HG03378 (cell line): ENCODE results near the gene GRIN3A.

Source experiments
- ATAC-seq: cut with Tn5 transposase; IDR thresholded peaks from one replicate; pipeline ENCODE4 v1.9.1; 2021; ENCODE audit warnings: mild to moderate bottlenecking, moderate library complexity; ENCODE audit not compliant: unreplicated experiment

Gene GRIN3A

DNA sequence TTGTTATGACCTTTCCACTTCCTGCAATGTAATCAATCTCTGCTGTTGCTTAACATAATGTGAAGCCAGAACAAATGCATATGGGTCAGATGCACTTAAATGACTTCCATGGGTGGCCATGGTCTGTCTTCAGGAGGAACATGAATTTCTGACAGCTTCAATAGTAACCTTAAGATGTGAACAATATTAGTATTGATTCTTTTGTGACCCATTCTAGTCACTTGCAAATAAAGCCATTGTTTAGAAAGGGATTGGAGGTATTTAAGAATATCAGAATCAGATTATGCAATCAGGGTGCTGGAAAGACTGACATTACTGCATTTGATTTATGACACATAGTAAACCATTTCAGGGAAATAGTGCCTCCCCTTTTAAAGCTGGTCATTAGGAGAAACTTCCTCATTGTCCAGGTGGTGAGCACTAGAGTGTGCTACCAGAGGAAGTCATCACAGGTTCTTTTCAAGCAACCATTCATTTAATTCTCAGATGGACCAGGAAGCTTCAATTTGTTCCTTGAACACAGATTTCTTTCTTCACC, 32.1 kb downstream of the GRIN3A start:
- no peak for ATAC-seq

DNA sequence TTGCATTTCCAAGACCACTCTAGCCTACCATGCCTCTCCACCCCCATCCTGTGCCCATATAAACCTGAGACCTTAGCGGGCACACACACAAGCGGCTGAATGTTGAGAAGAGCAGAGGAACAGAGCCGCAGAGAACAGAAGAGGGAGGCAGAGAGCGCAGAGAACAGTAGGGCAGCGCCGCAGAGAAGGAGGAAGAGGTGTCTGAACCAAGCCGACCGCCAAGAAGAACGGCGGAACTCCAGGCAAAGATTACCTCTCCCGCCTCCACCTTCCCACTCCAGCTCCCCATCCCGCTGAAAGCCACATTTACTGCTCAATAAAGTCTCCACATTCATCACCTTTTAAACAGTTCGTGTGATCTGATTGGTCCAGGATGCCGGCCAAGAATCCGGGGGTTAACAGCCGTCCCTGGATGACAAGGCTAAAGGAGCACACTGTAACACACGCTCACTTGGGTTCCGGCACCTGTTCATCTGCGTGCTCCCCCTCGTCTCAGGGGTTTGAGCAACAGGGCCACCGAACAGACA, 33.2 kb downstream of the GRIN3A start:
- peak; percentile 79 for ATAC-seq

DNA sequence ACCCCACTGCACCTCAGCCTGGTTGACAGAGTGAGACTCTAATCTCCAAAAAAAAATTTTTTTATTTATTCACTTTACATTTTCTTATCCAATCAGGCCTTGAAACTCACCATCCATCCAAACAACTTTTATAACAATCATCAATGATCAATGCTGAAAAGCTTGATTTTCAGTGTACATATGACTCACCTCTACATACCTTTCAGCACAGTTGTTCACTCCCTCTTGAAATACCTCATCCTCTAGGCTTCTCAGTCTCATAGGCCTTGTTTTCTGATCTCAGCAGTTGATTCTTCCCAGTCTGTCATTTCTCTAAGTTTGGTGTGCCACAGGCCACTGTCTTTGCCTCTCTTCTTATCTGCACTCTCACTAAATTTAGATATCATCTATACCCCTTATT, 36.2 kb downstream of the GRIN3A start:
- no peak for ATAC-seq

DNA sequence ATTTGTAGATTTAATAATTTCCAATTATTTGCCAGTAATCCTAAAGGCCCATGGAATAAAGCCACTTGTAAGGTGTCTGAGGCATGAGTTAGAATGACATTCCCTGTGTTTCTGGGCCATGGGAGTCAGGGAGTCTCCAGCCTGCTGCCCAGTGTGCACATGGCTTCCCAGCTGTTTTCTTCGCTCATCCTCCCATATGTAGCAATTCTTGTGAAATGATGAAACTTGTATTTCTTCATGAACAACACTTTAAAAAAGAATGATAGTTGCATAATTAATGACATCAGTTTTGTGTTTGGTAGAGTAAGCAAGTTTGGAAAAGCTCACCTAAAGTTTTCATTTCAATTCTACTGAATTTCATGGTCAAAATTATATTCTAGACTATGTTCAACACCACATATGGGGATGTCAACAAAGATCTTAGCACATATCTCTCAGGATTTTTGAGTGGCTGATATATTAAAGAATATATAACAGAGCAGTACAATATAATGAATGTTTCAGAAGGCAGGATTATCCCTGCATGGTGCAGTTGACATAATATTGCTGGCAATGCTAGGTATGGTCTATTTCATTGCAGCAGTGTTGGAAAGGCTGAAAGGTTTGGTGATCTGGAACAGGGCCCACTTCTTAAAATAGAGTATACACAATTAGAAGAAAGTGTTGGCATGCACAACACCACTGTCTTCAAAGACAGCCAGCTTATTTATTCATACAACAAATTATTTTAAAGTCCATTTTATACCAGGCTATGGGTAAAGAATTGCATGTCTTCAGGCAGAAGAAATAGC, 44.7 kb downstream of the GRIN3A start:
- no peak for ATAC-seq

DNA sequence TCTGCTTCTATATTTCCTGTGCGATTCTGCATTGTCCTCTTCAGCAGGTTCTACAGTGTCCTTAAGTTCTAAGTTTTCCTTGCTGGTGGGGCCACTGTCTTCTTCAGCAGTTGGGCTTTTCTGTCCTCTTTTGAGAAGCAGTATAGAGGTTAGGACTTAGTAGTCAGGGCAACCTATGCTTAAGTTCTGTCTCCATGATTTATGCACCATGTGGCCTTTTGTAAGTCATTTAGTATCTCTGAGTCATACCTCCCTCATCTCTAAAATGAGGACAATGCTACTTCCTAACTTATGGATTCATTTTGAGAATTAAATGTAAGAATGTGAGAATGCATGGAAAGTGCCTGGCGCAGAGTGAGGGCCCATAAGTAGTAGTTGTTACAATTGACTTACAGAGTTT, 46.8 kb downstream of the GRIN3A start:
- no peak for ATAC-seq

DNA sequence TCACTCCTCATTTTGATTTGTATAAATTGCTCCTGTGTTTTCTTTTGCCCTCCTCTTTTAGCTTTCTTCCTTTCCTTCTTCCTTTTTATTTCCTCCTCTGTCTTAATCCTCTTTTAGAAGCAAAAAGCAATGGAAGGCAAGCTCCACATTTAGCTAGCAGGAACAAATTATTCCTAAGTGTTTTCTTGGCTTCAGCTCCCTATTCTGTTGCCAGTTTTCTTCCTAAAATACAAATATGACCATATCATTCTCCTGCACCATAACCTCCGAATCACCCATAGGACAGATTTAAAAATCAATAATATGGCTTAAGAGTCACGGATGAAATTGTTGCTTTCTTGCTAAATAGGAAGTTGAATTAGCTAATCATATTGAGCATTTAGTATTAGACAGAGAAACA, 49.4 kb downstream of the GRIN3A start:
- no peak for ATAC-seq

DNA sequence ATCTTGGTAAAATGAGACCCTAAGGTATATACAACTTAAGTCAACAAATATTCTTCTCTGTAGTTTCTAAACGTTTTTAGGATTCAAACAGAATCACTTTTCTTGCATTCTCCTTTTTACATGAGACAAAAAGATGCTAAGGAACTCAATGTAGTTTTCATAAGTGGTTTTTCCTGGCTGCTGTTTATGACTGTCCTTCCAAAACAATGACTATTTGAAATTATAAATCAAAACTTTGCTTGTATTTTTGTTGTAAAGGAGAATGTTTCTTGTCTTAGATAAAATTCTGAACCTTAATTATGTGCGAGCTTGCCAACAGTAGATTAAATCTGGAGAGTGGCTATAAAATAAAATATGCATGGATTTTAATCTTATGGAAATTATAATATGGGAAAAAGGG, 53.8 kb downstream of the GRIN3A start:
- ATAC-seq: no peak

DNA sequence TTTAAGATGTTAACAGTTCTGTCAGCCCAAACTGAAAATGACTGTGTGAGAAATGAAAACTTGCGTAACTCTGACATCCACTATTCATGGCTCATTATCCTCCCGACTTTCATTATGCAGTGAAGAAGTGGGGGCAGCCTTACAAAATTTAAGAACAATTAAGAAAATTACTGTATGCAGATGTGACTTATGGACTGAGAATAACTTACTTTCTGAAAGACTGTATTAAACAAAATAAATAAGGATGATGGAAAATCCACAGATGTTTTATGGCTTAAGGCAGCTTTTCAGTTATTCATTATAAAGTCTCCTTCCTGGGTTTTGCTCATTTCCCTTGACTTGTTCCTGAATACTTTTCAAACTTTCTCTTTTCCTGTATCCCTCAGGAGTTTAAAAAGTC, 55.2 kb downstream of the GRIN3A start:
- ATAC-seq: no peak

DNA sequence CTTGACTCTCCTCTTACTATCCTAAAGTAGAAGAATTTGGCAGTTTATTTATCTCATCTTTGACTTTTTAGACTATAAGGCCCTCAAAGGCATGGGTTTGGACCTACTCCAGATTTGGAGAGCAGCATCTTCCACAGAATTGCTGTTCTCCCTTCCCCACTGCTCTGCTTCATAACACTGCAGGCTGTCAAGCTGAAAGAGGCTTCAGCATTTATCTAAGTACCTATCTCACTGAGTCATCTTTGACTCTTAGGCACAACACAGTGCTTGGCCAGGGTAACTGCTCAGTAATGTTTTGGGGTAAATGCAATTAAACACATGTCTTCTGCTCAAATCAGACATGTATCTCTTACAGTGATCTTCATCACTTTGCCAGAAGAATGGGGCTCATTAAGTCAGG, 60.6 kb downstream of the GRIN3A start:
- no peak for ATAC-seq

DNA sequence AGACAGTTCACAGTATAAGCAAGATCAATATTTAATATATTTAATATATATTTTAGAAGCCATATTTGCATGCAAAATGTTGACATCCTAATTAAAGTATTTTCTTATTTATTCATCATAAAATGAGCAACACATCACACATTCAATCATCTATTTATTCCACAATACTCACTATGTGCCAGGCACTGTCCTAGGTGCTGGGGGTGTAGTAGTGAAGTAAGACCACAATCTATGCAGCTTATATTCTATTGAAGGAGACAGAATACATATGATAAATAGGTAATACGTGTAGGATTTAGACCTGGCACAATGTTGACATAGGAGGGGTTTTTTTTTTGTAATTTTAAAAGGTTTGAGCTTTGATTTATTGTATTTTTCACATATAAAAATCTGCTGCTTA, 63.1 kb downstream of the GRIN3A start:
- no peak for ATAC-seq

DNA sequence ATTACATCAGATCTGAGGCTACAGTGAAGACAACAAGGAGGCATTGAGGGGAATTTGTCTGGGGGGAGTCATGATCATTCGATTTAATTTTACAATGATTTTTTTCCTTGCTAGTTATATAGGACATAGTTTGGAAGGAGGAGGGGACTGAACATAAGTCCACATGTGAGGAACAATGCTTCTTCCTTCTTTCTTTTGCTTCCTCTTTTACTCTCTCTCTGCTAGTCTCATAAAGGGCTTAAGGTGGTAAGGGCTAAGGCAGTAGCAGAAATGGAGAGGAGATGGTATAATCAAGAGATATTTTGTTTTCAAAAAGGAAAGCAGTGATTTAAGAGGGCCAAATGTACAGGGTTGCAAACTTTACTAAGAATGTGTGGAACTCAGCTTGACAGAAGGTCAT, 64.3 kb downstream of the GRIN3A start:
- ATAC-seq: no peak

DNA sequence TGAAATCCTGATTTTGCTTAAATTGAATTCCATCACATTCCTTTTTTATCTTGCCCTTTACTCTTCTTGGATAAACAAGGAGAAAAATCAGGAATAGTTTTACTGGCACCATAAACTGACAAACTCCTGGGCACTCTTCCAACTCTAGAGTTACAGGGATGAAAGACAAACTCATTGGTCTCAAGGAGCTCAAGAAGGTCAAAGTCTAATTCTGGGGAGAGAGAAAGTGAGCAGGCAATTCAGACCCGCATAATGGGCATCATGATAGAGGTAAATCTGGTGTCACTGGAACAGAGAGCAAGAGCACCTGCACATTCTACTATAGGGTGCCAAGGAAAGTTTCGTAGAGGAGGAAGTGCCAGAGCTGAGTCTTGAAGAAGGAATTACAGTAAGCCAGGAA, 64.8 kb downstream of the GRIN3A start:
- ATAC-seq: no peak

DNA sequence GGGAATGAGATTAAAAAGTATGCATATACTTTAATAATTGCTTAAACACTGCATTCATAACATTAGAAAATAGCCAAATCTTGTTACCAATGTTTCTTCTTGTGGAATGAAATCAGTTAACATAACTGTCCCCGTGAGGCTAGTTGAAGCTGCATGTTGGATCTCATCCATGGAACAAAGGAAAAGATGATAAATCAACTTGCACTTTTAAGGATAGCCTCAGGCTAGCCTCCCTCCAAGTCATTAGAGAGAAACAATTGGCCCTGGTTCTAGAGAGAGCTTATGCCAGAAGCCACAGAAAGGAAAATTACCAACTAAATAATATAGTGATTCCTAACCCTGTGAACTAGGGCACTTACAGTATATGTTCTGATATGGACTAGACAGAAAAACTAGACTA, 66.9 kb downstream of the GRIN3A start:
- ATAC-seq: no peak

DNA sequence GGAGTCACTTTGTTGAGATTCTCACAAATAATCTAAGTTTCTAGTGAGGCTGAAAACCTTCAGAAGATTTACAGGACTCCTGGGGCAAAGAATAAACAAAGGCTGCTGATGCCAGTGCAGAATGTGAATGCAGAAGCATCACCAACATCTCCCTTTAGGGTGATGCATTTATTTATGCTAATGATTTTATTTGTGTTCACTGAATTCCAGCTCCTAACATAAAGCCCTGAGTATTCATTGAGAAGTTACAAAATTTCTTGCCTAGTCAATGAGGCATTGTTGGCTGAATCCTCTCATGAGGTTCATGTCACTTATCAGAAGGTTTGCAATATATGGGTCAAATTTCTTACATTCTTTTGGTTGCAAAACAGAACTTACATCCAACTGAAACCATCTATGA, 70.0 kb downstream of the GRIN3A start:
- no peak for ATAC-seq

DNA sequence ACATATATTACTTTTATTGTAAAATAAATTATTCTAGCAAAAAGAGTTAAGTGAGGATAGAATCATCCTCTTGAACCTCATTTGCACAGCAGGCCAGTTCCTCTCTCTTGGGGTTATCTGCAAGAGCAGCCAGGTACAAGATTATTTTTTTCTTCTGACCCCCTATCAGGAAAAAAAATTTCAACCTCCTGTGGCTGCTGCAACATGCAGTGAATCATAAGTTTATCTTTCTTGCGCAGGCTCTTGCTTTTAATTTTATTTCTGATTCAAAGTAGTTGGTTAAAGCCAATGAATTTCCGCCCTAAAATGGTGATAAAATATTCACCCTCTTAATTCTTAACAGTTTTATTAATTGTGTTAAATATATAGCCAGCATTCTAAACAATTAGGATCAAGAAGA, 74.0 kb downstream of the GRIN3A start:
- no peak for ATAC-seq

DNA sequence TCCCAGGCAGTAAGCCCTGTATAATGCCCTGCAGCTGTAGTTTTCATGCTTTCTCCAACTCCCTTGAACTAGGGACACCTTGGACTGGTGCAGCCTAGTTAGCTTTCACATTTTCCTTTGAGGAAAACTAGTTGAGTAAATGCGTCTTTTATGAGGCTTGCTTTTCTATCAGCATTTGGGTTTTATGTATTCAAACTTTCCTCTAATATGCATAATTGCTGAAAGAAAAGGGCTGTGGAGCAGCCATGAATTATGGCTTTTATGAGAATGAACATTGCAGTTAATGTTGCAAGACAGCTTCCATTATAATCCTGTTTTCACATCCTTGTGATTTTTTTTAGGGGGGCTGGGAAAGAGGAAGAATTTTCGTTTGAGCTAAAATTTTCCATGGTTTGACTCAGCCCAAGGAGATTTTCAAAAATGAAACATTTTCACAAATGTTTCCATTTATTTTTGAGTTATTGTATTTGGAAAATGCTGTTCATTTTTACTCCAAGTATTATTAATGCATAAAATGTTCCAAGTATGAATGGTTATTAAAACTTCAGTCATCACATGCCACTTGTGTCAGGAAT, 85.8 kb downstream of the GRIN3A start:
- ATAC-seq: no peak

DNA sequence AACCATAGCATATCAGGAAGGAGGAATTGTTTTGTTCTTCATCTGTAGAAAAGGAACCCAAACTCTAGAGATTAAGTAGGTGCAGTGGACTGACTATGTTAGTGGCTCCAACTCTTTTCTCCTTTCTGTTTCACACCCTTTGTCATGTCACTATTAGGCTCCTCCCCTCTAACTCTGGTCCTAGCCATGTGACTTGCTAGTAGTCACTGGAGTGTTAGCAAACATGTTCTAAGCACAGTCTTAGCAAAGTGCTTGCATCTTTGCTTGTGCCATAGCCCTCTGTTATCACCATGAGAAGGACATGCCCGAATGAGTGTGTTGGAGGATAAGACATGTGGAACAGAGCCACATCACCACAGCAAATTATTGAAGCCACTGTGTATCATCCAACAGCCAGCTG, 88.3 kb downstream of the GRIN3A start:
- peak; percentile 64 for ATAC-seq

DNA sequence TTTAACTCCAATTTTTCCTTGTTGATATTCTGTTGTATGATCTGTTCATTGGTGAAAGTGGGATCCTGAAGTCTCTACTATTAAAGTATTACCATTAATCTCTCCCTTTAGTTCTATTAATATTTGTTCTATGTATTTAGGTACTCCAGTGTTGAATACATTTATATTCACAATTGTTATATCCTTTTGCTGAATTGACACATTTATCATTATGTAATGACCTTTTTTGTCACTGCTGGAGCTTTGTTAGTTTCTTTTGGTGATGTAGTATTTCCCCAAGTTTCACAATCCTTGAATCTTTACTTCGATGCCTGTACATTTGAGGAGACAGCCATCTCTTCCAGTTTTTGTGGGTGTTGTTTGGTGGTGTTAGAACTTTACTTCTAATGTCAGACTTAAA, 90.0 kb downstream of the GRIN3A start:
- no peak for ATAC-seq

DNA sequence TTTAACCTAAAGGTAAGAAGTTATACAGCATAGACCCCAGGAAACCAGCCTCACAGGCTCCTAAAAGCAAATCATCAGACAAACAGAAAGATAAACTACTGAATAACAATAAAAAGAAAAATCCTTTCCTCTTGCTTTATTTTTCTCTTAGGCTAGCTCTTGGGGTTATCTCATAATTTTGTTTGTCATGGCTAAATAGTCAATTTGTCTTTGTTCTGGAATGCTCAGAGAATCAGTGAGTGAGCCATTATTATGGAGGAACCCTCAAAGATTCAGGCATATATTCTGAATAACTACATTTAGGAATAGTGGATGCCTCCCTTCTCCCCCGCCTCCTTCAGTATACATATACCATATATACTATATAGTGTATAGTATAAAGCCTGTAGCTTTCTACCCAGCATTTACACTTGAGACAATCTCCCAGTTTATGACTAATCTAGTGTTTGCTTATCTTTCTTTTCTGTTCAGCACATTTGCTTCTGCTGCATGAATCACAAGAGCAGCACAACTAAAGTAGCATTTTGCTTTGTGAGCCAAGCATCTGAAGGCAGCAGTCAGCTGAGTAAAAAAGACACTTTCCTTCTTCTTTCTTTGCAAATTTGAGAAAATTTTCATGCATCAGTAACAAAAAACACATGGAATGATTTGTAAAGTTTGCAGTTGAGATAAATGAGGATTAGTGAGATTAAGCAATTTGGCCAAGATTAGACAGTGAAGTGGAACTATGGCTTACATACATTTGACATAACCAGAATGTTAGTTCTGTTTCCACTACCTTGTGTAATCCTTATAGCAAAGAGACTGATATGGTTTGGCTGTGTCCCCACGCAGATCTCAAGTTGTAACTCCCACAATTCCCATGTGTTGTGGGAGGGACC, 98.4 kb downstream of the GRIN3A start:
- ATAC-seq: no peak

DNA sequence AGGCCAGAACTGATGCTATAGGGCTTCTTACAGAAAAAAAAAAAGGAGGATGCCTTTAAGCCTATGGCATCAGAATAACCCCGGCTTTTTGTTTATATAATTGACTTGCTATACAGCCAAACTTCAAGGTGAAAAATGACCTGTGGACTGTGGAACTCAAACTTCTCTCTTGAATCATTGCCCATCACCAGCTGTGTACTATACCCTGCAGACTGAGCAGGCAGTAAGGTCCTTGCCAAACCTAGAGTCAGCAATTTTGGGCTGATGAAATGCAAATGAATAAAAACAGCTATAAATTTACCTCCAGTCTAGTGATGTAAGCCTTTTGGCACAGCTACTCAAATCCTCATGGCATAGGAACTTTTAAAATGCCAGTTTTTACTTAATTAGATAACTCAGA, 99.1 kb downstream of the GRIN3A start:
- no peak for ATAC-seq

DNA sequence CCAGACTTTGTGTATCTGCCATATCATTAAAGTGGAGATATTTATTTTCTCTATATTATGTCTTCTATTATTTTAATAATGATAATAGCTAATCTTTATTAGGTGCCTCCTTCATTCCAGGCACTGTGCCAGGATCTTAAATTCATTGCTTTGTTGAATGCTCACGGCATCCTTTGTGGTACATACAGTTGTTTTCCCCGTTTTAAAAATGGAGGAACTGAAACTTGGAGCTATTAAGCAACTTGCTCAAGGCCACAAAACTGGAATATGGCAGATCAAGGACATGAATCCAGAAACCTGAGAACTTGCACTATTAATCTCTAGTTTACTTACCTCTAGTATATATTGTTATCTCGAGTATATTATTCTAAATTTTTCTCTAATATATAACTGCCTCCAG, 102.2 kb downstream of the GRIN3A start:
- ATAC-seq: no peak
